K562 (cell line): ENCODE results near the gene RNF13. TPM values are rescaled to one million over a fixed set of nuclear protein-coding genes. Genes with fewer than 3 reads are reported as not detected.

ENCODE experiments used
- ATAC-seq: fragments of 200-7000 bp; cut with Tn5 transposase; 3 replicates; pipeline ENCODE4 v1.9.1; 2020; ENCODE audit warnings: moderate library complexity
- BruUV-seq: library from RNA; stranded (reverse); fragments of 400-500 nt; replicated peaks from 2 replicates; lab custom pipeline; 2021; lab: Mats Ljungman, UMichigan
- CTCF ChIA-PET: fragments of 300-600 bp; formaldehyde crosslinking; extraction: SDS; loops from one replicate; lab custom pipeline; 2021; ENCODE audit warnings: low intra/inter-chr PET ratio; lab: Yijun Ruan, JAX
- POLR2A ChIA-PET: fragments of 300-600, 350-650 bp; sonication (Branson Sonifier 250); formaldehyde crosslinking; extraction: SDS; loops from one replicate; lab custom pipeline; 2021; ENCODE audit warnings: antibody characterized with exemption, inconsistent platforms; lab: Yijun Ruan, JAX
- DNase-seq, 4 experiments: peaks; one replicate each; pipeline versions ENCODE4 v3.0.0 to v3.0.0-alpha.2; 2011 to 2018; ENCODE audit warnings: low spot score in 3 of 4, mixed read lengths in 3 of 4; ENCODE audit errors: extremely low read depth in 1 of 4
- FAIRE-seq: peaks from 2 replicates; lab custom pipeline; 2011; peaks lifted over from hg19 to GRCh38; lab: Jason Lieb, UNC
- H2AFZ ChIP-seq: 2 replicates; pipeline ENCODE4 v1.6.0; 2011; ENCODE audit warnings: low read depth, low read length, control low read depth, inconsistent platforms
- H3K27ac ChIP-seq: fragments of 200-600 bp; 3 replicates; pipeline ENCODE4 v1.8.0; 2011; ENCODE audit warnings: low read depth, mild to moderate bottlenecking, control low read depth, inconsistent platforms, low read length, moderate library complexity, mixed read lengths; ENCODE audit errors: extremely low read depth
- H3K27me3 ChIP-seq, 2 experiments: fragments of 300-600 bp in 1 of 2; 2 replicates in 1 of 2; 3 replicates in 1 of 2; pipeline versions ENCODE4 v1.6.0 to v1.8.0; 2011; ENCODE audit warnings: inconsistent platforms in 2 of 2, low read length in 2 of 2, mild to moderate bottlenecking in 1 of 2, mixed read lengths in 1 of 2, moderate library complexity in 1 of 2; ENCODE audit not compliant: control insufficient read depth in 2 of 2, insufficient read depth in 2 of 2
- H3K36me3 ChIP-seq: fragments of 300-600 bp; 3 replicates; pipeline ENCODE4 v1.8.0; 2011; ENCODE audit warnings: mild to moderate bottlenecking, low read length, inconsistent platforms; ENCODE audit not compliant: control insufficient read depth, insufficient read depth
- H3K4me1 ChIP-seq, 2 experiments: fragments of 200-600 bp in 1 of 2; replicated peaks in 1 of 2; 2 replicates in 1 of 2; 3 replicates in 1 of 2; pipeline versions ENCODE4 v1.5.1 to v1.8.0; 2011; ENCODE audit warnings: inconsistent platforms in 2 of 2, low read length in 2 of 2, mild to moderate bottlenecking in 1 of 2, mixed read lengths in 1 of 2, moderate library complexity in 1 of 2; ENCODE audit not compliant: control insufficient read depth in 2 of 2, insufficient read depth in 2 of 2
- H3K4me2 ChIP-seq: 2 replicates; pipeline ENCODE4 v1.6.1; 2011; ENCODE audit warnings: low read length, control low read depth, inconsistent platforms, mixed read lengths; ENCODE audit not compliant: insufficient read depth
- H3K4me3 ChIP-seq: fragments of 200-600 bp; sonication (generic), shearing (Covaris generic); 2 replicates; pipeline ENCODE4 v1.5.1; 2016; ENCODE audit warnings: control low read depth, inconsistent platforms
- H3K79me2 ChIP-seq: fragments of 200-600 bp; 3 replicates; pipeline ENCODE4 v1.8.0; 2011; ENCODE audit warnings: low read length, inconsistent platforms; ENCODE audit not compliant: control insufficient read depth, insufficient read depth
- H3K9ac ChIP-seq, 2 experiments: 2 replicates each; pipeline versions ENCODE4 v1.6.0 to v1.6.1; 2011; ENCODE audit warnings: low read depth in 2 of 2, low read length in 2 of 2, control low read depth in 1 of 2, inconsistent platforms in 1 of 2, mild to moderate bottlenecking in 1 of 2, mixed read lengths in 1 of 2; ENCODE audit not compliant: insufficient read depth in 1 of 2
- H3K9me1 ChIP-seq: one replicate; pipeline ENCODE4 v1.6.0; 2011; ENCODE audit warnings: inconsistent platforms, mild to moderate bottlenecking, low read length, moderate library complexity; ENCODE audit not compliant: control insufficient read depth, insufficient read depth
- H3K9me3 ChIP-seq: replicated peaks from 2 replicates; pipeline ENCODE4 v1.5.1; 2011; ENCODE audit warnings: low read depth, low read length, inconsistent platforms; ENCODE audit not compliant: control insufficient read depth, insufficient read depth
- H4K20me1 ChIP-seq: replicated peaks from 2 replicates; pipeline ENCODE4 v1.6.1; 2011; ENCODE audit warnings: low read length, inconsistent platforms, mixed read lengths; ENCODE audit not compliant: control insufficient read depth, insufficient read depth
- ELF1 ChIP-seq: fragments of 200-800 bp; sonication (Bioruptor generic); IDR thresholded peaks from 2 replicates; pipeline ENCODE4 v1.6.1; 2016; ENCODE audit warnings: missing genetic modification characterization, missing compliant biosample characterization
- FOXK2 ChIP-seq, 2 experiments: fragments of 450-650 bp; IDR thresholded peaks in 1 of 2; conservative IDR thresholded peaks in 1 of 2; 2 replicates each; pipeline ENCODE4 v1.6.1; 2016; ENCODE audit warnings: low read depth in 2 of 2, mild to moderate bottlenecking in 1 of 2
- HDAC1 ChIP-seq, 2 experiments: fragments of 450-650 bp; IDR thresholded peaks; 2 replicates each; pipeline ENCODE4 v1.6.1; 2016 to 2017; ENCODE audit warnings: inconsistent platforms in 1 of 2, mild to moderate bottlenecking in 1 of 2, moderate library complexity in 1 of 2
- MBD2 ChIP-seq: sonication (generic); IDR thresholded peaks from 2 replicates; pipeline ENCODE4 v1.6.1; 2016; ENCODE audit warnings: low read depth, borderline replicate concordance
- MYC ChIP-seq, 2 experiments: fragments of 250-450 bp in 1 of 2; sonication (Bioruptor Pico) in 1 of 2; IDR thresholded peaks; 2 replicates each; pipeline versions ENCODE4 v1.5.1 to v1.6.1; 2012 to 2021; ENCODE audit warnings: low read depth in 2 of 2, borderline replicate concordance in 1 of 2, improper control_type of control experiment in 1 of 2, low read length in 1 of 2, mild to moderate bottlenecking in 1 of 2, moderate library complexity in 1 of 2
- NUFIP1 ChIP-seq: fragments of 450-650 bp; IDR thresholded peaks from 2 replicates; pipeline ENCODE4 v1.6.1; 2018; ENCODE audit not compliant: partially characterized antibody
- SIX5 ChIP-seq, 2 experiments: IDR thresholded peaks; 2 replicates each; pipeline ENCODE4 v1.6.1; 2011; ENCODE audit warnings: low read length in 2 of 2, borderline replicate concordance in 1 of 2, low read depth in 1 of 2, mild to moderate bottlenecking in 1 of 2, moderate library complexity in 1 of 2; ENCODE audit not compliant: insufficient read depth in 1 of 2
- SNRNP70 ChIP-seq: fragments of 200-400 bp; formaldehyde crosslinking; optimal IDR thresholded peaks from 2 replicates; pipeline ENCODE3; 2017; ENCODE audit warnings: low read depth, low read length
- SREBF1 ChIP-seq: fragments of 150-350 bp; IDR thresholded peaks from 2 replicates; pipeline ENCODE4 v1.6.1; 2014; ENCODE audit warnings: antibody characterized with exemption, low read depth, low read length, borderline replicate concordance
- ZBTB49 ChIP-seq: sonication (generic); formaldehyde crosslinking; IDR thresholded peaks from 2 replicates; pipeline ENCODE4 v1.8.0; 2022; ENCODE audit warnings: missing genetic modification reagents, mild to moderate bottlenecking, borderline replicate concordance
- ZNF57 ChIP-seq: fragments of 450-650 bp; formaldehyde crosslinking; IDR thresholded peaks from 2 replicates; pipeline ENCODE4 v1.4.0; 2020; ENCODE audit warnings: mild to moderate bottlenecking, moderate library complexity
- ZNF699 ChIP-seq: fragments of 250-450 bp; sonication (Bioruptor Pico); IDR thresholded peaks from 2 replicates; pipeline ENCODE4 v1.8.0; 2021; ENCODE audit warnings: mild to moderate bottlenecking, moderate library complexity; ENCODE audit not compliant: insufficient replicate concordance
- WGBS: fragments of 100-300 bp; shearing (Covaris generic); methylation state at CpG from one replicate; pipeline ENCODE4 v1.1.6; 2016; ENCODE audit warnings: low coverage, mixed read lengths; ENCODE audit not compliant: insufficient coverage; ENCODE audit errors: missing lambda C conversion rate; 5-methylcytosine and 5-hydroxymethylcytosine counted together
- in situ Hi-C: fragments of 300-500 bp; cut with MboI; formaldehyde crosslinking; loops from 4 replicates; pipeline ENCODE4 v1.15.0; 2018; ENCODE audit warnings: inconsistent platforms, mixed read lengths
- intact Hi-C: fragments of 100-400 bp; cut with micrococcal nuclease; formaldehyde crosslinking; loops from 2 replicates; pipeline ENCODE4 v1.14.2; 2022
- polyA plus RNA-seq, 8 experiments: library from polyadenylated mRNA; depleted of rRNA in 4 of 8; stranded (reverse) in 5 of 8; unstranded in 3 of 8; fragments of >200 nt; fragmentation: Nextera tagmentation in 2 of 8; fragmentation: Illumina TruSeq in 1 of 8; extraction: Ambion mirVana in 2 of 8; extraction: Trizol in 1 of 8; gene quantifications; 2 replicates each; pipeline versions ENCODE4 v1.2.1 to v1.2.3, GENCODE V29; 2011 to 2014; ENCODE audit warnings: inconsistent platforms in 1 of 8, missing spikeins in 1 of 8
- total RNA-seq, 7 experiments: library from RNA; depleted of rRNA in 6 of 7; stranded (reverse); fragments of >200 nt in 6 of 7; fragmentation: Illumina TruSeq in 2 of 7; extraction: Trizol in 2 of 7; gene quantifications; 2 replicates each; pipeline versions ENCODE4 v1.2.1 to v1.2.3, GENCODE V29; 2011 to 2021; ENCODE audit warnings: low replicate concordance in 1 of 7
- TF ChIP-seq, protein P1 (sequence below): sonication (generic); formaldehyde crosslinking; IDR thresholded peaks from 2 replicates; pipeline ENCODE4 v1.4.0; 2020; ENCODE audit warnings: mild to moderate bottlenecking, missing genetic modification reagents
- TF ChIP-seq, protein P2 (sequence below): fragments of 250-450 bp; sonication (Bioruptor Pico); IDR thresholded peaks from 2 replicates; pipeline ENCODE4 v1.4.0; 2020; ENCODE audit warnings: mild to moderate bottlenecking, moderate library complexity

The RNF13 gene
- total and polyA plus RNA-seq, 9 of the 15 experiments (the other 6 are each of a cell fraction or from before 2014, with no cell fraction given) = 12.7 to 35.8 (median 18.9) TPM

- POLR2A ChIA-PET = interaction anchor here (0.6 to 1.5 kb wide), 3 partner anchors 12 to 177 kb away, joined by 3 to 4 read pairs (median 3); no protein-coding TSS in a partner anchor
- TF ChIP-seq MBD2 (no peak), NUFIP1 (no peak), ZBTB49 (no peak), ZNF699 (CRISPR knock-in tag) (no peak), SNRNP70 (no peak), ELF1 (tag) (no peak), MYC (IDR thresholded peaks at IDR 0.05; ENCODE audit: low read depth, low read length) (no peak), MYC (CRISPR knock-in tag; IDR thresholded peaks at IDR 0.05; ENCODE audit: borderline replicate concordance, low read depth) (no peak), ZNF57 (CRISPR knock-in tag) (no peak), HDAC1 (IDR thresholded peaks at IDR 0.05) (no peak), FOXK2 (conservative IDR thresholded peaks at IDR 0.05 in 1 of 2, IDR thresholded peaks at IDR 0.05 in 1 of 2; ENCODE audit: low read depth in 2 of 2) (no peak), SREBF1 (no peak), SIX5 (IDR thresholded peaks at IDR 0.05; ENCODE audit: borderline replicate concordance in 1 of 2, insufficient read depth in 1 of 2, low read depth in 1 of 2, low read length in 2 of 2) (no peak)
- TF ChIP-seq, protein P1, sequence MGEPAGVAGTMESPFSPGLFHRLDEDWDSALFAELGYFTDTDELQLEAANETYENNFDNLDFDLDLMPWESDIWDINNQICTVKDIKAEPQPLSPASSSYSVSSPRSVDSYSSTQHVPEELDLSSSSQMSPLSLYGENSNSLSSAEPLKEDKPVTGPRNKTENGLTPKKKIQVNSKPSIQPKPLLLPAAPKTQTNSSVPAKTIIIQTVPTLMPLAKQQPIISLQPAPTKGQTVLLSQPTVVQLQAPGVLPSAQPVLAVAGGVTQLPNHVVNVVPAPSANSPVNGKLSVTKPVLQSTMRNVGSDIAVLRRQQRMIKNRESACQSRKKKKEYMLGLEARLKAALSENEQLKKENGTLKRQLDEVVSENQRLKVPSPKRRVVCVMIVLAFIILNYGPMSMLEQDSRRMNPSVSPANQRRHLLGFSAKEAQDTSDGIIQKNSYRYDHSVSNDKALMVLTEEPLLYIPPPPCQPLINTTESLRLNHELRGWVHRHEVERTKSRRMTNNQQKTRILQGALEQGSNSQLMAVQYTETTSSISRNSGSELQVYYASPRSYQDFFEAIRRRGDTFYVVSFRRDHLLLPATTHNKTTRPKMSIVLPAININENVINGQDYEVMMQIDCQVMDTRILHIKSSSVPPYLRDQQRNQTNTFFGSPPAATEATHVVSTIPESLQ (CRISPR knock-in tag) = no peak
- TF ChIP-seq, protein P2, sequence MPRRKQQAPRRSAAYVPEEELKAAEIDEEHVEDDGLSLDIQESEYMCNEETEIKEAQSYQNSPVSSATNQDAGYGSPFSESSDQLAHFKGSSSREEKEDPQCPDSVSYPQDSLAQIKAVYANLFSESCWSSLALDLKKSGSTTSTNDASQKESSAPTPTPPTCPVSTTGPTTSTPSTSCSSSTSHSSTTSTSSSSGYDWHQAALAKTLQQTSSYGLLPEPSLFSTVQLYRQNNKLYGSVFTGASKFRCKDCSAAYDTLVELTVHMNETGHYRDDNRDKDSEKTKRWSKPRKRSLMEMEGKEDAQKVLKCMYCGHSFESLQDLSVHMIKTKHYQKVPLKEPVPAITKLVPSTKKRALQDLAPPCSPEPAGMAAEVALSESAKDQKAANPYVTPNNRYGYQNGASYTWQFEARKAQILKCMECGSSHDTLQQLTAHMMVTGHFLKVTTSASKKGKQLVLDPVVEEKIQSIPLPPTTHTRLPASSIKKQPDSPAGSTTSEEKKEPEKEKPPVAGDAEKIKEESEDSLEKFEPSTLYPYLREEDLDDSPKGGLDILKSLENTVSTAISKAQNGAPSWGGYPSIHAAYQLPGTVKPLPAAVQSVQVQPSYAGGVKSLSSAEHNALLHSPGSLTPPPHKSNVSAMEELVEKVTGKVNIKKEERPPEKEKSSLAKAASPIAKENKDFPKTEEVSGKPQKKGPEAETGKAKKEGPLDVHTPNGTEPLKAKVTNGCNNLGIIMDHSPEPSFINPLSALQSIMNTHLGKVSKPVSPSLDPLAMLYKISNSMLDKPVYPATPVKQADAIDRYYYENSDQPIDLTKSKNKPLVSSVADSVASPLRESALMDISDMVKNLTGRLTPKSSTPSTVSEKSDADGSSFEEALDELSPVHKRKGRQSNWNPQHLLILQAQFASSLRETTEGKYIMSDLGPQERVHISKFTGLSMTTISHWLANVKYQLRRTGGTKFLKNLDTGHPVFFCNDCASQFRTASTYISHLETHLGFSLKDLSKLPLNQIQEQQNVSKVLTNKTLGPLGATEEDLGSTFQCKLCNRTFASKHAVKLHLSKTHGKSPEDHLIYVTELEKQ (CRISPR knock-in tag) = no peak
Measured at GRCh38 chr3:149820183-149820582, 7.2 kb downstream of the RNF13 start.

More at GRCh38 chr3:149820183-149820582, 7.2 kb downstream of the RNF13 start:
- no TSS peak for BruUV-seq
- Histone ChIP-seq H3K4me3 (no peak overlapping the region), H3K79me2 (peaks cover 13% of the 10 kb centered on the region; the same call in 2 of the 3 replicates), H2AFZ (no peak overlapping the region), H3K27me3 (no peaks in the 10 kb centered on the region), H3K9me1 (no peaks in the 10 kb centered on the region), H3K4me1 (no peaks in the 10 kb centered on the region; a peak in 1 of 5 replicates), H4K20me1 (no peaks in the 10 kb centered on the region), H3K27ac (no peak overlapping the region), H3K9ac (no peak overlapping the region), H3K36me3 (no peaks in the 10 kb centered on the region), H3K4me2 (no peak overlapping the region), H3K9me3 (no peaks in the 10 kb centered on the region)
- DNase-seq (no peak), FAIRE-seq (no peak), ATAC-seq (no peak)
- intact Hi-C loops (no loop called here), in situ Hi-C loops (no loop called here)
- 19% methylated on average over 4 of the region's 4 CpGs for WGBS
- CTCF ChIA-PET = no interaction called here
